ENCODE measurements around the gene ARID5B. TPM values are rescaled to one million over a fixed set of nuclear protein-coding genes. Genes with fewer than 3 reads are reported as not detected.

The ARID5B gene
- total and polyA plus RNA-seq, 2 experiments from 2014 or later: 1.3 to 1.6 TPM

- TF ChIP-seq, protein P1, sequence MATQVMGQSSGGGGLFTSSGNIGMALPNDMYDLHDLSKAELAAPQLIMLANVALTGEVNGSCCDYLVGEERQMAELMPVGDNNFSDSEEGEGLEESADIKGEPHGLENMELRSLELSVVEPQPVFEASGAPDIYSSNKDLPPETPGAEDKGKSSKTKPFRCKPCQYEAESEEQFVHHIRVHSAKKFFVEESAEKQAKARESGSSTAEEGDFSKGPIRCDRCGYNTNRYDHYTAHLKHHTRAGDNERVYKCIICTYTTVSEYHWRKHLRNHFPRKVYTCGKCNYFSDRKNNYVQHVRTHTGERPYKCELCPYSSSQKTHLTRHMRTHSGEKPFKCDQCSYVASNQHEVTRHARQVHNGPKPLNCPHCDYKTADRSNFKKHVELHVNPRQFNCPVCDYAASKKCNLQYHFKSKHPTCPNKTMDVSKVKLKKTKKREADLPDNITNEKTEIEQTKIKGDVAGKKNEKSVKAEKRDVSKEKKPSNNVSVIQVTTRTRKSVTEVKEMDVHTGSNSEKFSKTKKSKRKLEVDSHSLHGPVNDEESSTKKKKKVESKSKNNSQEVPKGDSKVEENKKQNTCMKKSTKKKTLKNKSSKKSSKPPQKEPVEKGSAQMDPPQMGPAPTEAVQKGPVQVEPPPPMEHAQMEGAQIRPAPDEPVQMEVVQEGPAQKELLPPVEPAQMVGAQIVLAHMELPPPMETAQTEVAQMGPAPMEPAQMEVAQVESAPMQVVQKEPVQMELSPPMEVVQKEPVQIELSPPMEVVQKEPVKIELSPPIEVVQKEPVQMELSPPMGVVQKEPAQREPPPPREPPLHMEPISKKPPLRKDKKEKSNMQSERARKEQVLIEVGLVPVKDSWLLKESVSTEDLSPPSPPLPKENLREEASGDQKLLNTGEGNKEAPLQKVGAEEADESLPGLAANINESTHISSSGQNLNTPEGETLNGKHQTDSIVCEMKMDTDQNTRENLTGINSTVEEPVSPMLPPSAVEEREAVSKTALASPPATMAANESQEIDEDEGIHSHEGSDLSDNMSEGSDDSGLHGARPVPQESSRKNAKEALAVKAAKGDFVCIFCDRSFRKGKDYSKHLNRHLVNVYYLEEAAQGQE (IDR thresholded peaks at IDR 0.05; ENCODE audit: unreplicated experiment): no peak
- no peak for TF ChIP-seq STAT1 (IDR thresholded peaks at IDR 0.05; ENCODE audit: unreplicated experiment)
- no peak for TF ChIP-seq CTCF (conservative IDR thresholded peaks at IDR 0.05; ENCODE audit: low read depth in 2 of 2)
- no peak for TF ChIP-seq ZNF114 (CRISPR knock-in tag; IDR thresholded peaks at IDR 0.05)
These were observed 166.1 kb downstream of the ARID5B start (continued) for GRCh38 chr10:62067560-62067959.

DNA sequence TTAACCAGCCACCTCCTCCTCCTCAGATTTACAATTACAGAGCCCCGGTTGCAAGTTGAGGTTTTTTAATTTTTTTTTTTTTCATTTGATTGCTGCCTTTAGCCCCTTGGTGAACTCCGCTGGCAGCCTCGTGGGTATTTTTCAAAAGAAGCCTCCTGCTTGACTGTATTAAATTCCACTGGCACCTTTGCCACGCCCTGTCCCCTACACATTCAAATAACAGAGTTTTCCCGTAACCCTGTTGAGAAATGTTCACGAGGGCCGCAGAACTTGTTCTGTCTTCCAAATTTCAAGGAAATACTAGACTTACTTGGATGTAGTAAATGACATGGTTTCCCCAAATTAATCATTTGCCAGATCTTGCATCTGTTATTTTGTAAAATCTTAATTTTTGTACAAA lies 167.0 kb downstream of the ARID5B start:
- H3F3A ChIP-seq (replicated peaks; ENCODE audit: low read depth): no peaks in the 10 kb centered on the region
- no peaks in the 10 kb centered on the region for H3K36me3 Mint-ChIP-seq (ENCODE audit: low read depth)
- ATAC-seq: no peak
- H3K9me2 ChIP-seq (ENCODE audit: insufficient read depth): 0 out of 2 replicates have a peak, but pooled peaks cover 4% of the 10 kb centered on the region
- H4K20me1 ChIP-seq (replicated peaks; ENCODE audit: insufficient read depth): no peaks in the 10 kb centered on the region
- no peak for DNase-seq (ENCODE audit: low spot score)
- H3K4me2 ChIP-seq: no peak overlapping the region
- no peaks in the 10 kb centered on the region; the same call in 1 of the 2 replicates for H3K4me1 ChIP-seq (ENCODE audit: insufficient read depth)
- no peaks in the 10 kb centered on the region for H3K27me3 ChIP-seq (ENCODE audit: insufficient read depth)
- H3K27ac Mint-ChIP-seq: no peak overlapping the region
- no peaks in the 10 kb centered on the region for H3K36me3 ChIP-seq (ENCODE audit: insufficient read depth)
- H3K27ac ChIP-seq (ENCODE audit: low read depth): no peak overlapping the region
- H3K4me3 Mint-ChIP-seq: no peak overlapping the region
- H3K4me3 ChIP-seq: no peak overlapping the region
- H3K9me3 Mint-ChIP-seq: no peaks in the 10 kb centered on the region
- no peaks in the 10 kb centered on the region for H3K79me2 ChIP-seq (replicated peaks; ENCODE audit: insufficient read depth)
- peaks cover 14% of the 10 kb centered on the region; the same call in 2 of the 3 replicates for H3K4me1 Mint-ChIP-seq
- H2AFZ ChIP-seq: no peak overlapping the region
- H3K27me3 Mint-ChIP-seq (ENCODE audit: insufficient read depth, low read depth, poor library complexity): no peaks in the 10 kb centered on the region
- TF ChIP-seq CTCF (conservative IDR thresholded peaks at IDR 0.05; ENCODE audit: low read depth in 2 of 2): no peak
- TF ChIP-seq NANOG (IDR thresholded peaks at IDR 0.05; ENCODE audit: borderline replicate concordance): no peak
- TF ChIP-seq POLR2AphosphoS5 (IDR thresholded peaks at IDR 0.05; ENCODE audit: low read depth): no peak
- no peak for TF ChIP-seq EZH2 (IDR thresholded peaks at IDR 0.05; ENCODE audit: low read depth, unreplicated experiment)
- TF ChIP-seq, protein P1 (IDR thresholded peaks at IDR 0.05; ENCODE audit: unreplicated experiment): no peak
- TF ChIP-seq EZH2phosphoT487 (IDR thresholded peaks at IDR 0.05; ENCODE audit: unreplicated experiment): no peak

Data from GM23338 (cell line).